Glutamatergic neuron (in vitro differentiated cells): ENCODE measurements around the gene KLHDC7A. TPM values are rescaled to one million over a fixed set of nuclear protein-coding genes. Genes with fewer than 3 reads are reported as not detected.

ENCODE experiments used
- DNase-seq: peaks from one replicate; pipeline ENCODE4 v3.0.0; 2022
- H3K27ac Mint-ChIP-seq: one replicate; pipeline ENCODE4 v1.8.0; 2020; ENCODE audit warnings: mild to moderate bottlenecking, mixed read lengths, inconsistent platforms; ENCODE audit not compliant: unreplicated experiment
- H3K27me3 Mint-ChIP-seq: one replicate; pipeline ENCODE4 v1.8.0; 2020; ENCODE audit warnings: mild to moderate bottlenecking, moderate library complexity, mixed read lengths, inconsistent platforms; ENCODE audit not compliant: unreplicated experiment
- H3K36me3 Mint-ChIP-seq: one replicate; pipeline ENCODE4 v1.8.0; 2020; ENCODE audit warnings: mild to moderate bottlenecking, mixed read lengths, inconsistent platforms; ENCODE audit not compliant: unreplicated experiment
- H3K4me1 Mint-ChIP-seq: one replicate; pipeline ENCODE4 v1.8.0; 2020; ENCODE audit warnings: mild to moderate bottlenecking, low read depth, mixed read lengths, inconsistent platforms; ENCODE audit not compliant: unreplicated experiment
- H3K4me3 Mint-ChIP-seq: one replicate; pipeline ENCODE4 v1.8.0; 2020; ENCODE audit warnings: mild to moderate bottlenecking, mixed read lengths, inconsistent platforms; ENCODE audit not compliant: unreplicated experiment
- H3K9me3 Mint-ChIP-seq: one replicate; pipeline ENCODE4 v1.8.0; 2020; ENCODE audit warnings: mild to moderate bottlenecking, moderate library complexity, mixed read lengths, inconsistent platforms; ENCODE audit not compliant: unreplicated experiment
- CTCF ChIP-seq: fragments of 200-600 bp; sonication (generic); IDR thresholded peaks from one replicate; pipeline ENCODE4 v1.5.0; 2021; ENCODE audit not compliant: partially characterized antibody, unreplicated experiment
- total RNA-seq: library from RNA; stranded (reverse); fragmentation: NEBNext Ultra II Directional; extraction: Animal tissue kit (Norgen Biotek cat#: 25700); gene quantifications from one replicate; pipeline ENCODE4 v1.2.1, GENCODE V29; 2021; ENCODE audit not compliant: unreplicated experiment

KLHDC7A gene
- total RNA-seq, 1 donor from 2014 or later: not detected

- H3K27ac Mint-ChIP-seq: no peak overlapping the region
- no peak for DNase-seq
Observed at GRCh38 chr1:18486195-18486594, 5.5 kb downstream of the KLHDC7A start.

GRCh38 chr1:18489417-18490143 is 8.8 kb downstream of the KLHDC7A start:
- H3K9me3 Mint-ChIP-seq: peaks cover 4% of the 10 kb centered on the region
- TF ChIP-seq CTCF: no peak
- peaks cover 8% of the 10 kb centered on the region for H3K36me3 Mint-ChIP-seq
- H3K27me3 Mint-ChIP-seq: no peaks in the 10 kb centered on the region
- DNase-seq: no peak
- H3K27ac Mint-ChIP-seq: no peak overlapping the region
- no peaks in the 10 kb centered on the region for H3K4me1 Mint-ChIP-seq
- no peak overlapping the region for H3K4me3 Mint-ChIP-seq

More at GRCh38 chr1:18486195-18486594, 5.5 kb downstream of the KLHDC7A start:
- Mint-ChIP-seq H3K4me1 (no peaks in the 10 kb centered on the region), H3K27me3 (peaks cover 2% of the 10 kb centered on the region), H3K36me3 (no peaks in the 10 kb centered on the region), H3K4me3 (no peak overlapping the region), H3K9me3 (peaks cover 2% of the 10 kb centered on the region)
- peak; percentile 19 for TF ChIP-seq CTCF

GRCh38 chr1:18491168-18491567 is 10.4 kb downstream of the KLHDC7A start:
- peaks cover 16% of the 10 kb centered on the region for H3K36me3 Mint-ChIP-seq
- H3K9me3 Mint-ChIP-seq: peaks cover 4% of the 10 kb centered on the region
- no peak overlapping the region for H3K27ac Mint-ChIP-seq
- TF ChIP-seq CTCF: no peak
- DNase-seq: no peak
- no peak overlapping the region for H3K4me3 Mint-ChIP-seq
- no peaks in the 10 kb centered on the region for H3K27me3 Mint-ChIP-seq
- no peaks in the 10 kb centered on the region for H3K4me1 Mint-ChIP-seq

- peaks cover 16% of the 10 kb centered on the region for H3K36me3 Mint-ChIP-seq
- no peaks in the 10 kb centered on the region for H3K27me3 Mint-ChIP-seq
- H3K4me1 Mint-ChIP-seq: no peaks in the 10 kb centered on the region
- peaks cover 4% of the 10 kb centered on the region for H3K9me3 Mint-ChIP-seq
- no peak overlapping the region for H3K27ac Mint-ChIP-seq
- H3K4me3 Mint-ChIP-seq: no peak overlapping the region
- no peak for DNase-seq
- TF ChIP-seq CTCF: no peak
Observed at GRCh38 chr1:18494304-18494703, 13.6 kb downstream of the KLHDC7A start.

GRCh38 chr1:18495635-18496034 is 14.9 kb downstream of the KLHDC7A start:
- Mint-ChIP-seq H3K4me3 (no peak overlapping the region), H3K9me3 (peaks cover 4% of the 10 kb centered on the region), H3K27ac (no peak overlapping the region), H3K27me3 (no peaks in the 10 kb centered on the region), H3K36me3 (peaks cover 16% of the 10 kb centered on the region), H3K4me1 (no peaks in the 10 kb centered on the region)
- DNase-seq: no peak
- no peak for TF ChIP-seq CTCF
